Measurements from ENCODE around the gene PRR33.

- TF ChIP-seq SREBF2 (IDR thresholded peaks at IDR 0.05) (no peak), ZFP36 (IDR thresholded peaks at IDR 0.05; ENCODE audit: borderline replicate concordance, partially characterized antibody) (no peak), USF2 (IDR thresholded peaks at IDR 0.05) (no peak), CTCF (IDR thresholded peaks at IDR 0.05) (no peak), BHLHE40 (IDR thresholded peaks at IDR 0.05; ENCODE audit: low read depth, low read length) (no peak), POLR2A (IDR thresholded peaks at IDR 0.05; ENCODE audit: low read length) (no peak), SMC3 (IDR thresholded peaks at IDR 0.05) (no peak), RARB (CRISPR knock-in tag; IDR thresholded peaks at IDR 0.05) (no peak), RFX5 (IDR thresholded peaks at IDR 0.05) (no peak)
These were observed 47.9 kb downstream of the PRR33 start for GRCh38 chr11:1843796-1844195.

Measured in A549 (cell line).